ENCODE results near the gene MRPS21.
"Not testable (repeated sequence)": the region's sequence is repeated elsewhere in the genome, so short reads cannot be mapped to it uniquely, and the experiment has no call there.

Gene MRPS21

DNA sequence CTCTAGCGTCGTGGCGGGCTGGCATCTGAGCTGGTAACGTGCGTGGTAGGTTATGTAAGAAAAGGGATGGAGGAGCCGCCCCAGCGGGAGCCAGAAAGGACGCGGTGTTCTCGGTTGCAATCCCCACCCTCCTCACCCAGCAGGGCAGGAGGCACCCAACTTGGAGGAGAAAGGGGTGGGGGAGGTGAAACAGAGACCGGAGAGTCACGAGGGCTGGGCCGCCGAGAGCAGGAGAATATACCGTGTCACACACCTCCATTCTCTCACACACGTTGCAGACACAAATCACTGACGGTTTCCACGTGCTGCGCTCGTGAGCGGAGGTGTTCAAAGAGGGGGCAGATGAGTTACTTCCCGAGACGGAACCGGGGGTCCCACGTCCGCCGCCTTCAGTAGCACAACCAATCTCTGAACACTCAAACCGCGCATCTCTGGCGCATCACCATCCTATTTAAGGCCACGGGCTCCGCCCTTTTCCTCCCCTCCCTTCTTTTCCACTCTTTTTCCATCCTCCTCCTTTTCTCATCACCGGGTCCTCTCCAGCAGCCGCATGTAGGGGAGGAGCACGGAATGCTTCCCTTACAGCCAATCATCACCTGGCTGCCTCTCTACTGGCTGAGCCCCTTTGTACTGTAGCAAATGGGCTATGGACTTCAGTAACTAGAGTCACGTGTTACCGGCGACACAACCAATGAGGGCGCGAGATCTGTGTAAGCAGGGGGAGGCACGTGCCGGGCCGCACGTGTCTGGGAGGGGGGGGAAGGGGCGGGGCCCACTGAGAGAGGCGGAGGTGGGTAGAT is 11.7 kb upstream of the MRPS21 start, which contains the start of gene CIART:
Gene CIART (plus strand): TSS at position 797 of the 800 bp plus-strand sequence. CDS start 714 bp downstream, outside the sequence.
- peak; percentile 55 for DNase-seq

DNA sequence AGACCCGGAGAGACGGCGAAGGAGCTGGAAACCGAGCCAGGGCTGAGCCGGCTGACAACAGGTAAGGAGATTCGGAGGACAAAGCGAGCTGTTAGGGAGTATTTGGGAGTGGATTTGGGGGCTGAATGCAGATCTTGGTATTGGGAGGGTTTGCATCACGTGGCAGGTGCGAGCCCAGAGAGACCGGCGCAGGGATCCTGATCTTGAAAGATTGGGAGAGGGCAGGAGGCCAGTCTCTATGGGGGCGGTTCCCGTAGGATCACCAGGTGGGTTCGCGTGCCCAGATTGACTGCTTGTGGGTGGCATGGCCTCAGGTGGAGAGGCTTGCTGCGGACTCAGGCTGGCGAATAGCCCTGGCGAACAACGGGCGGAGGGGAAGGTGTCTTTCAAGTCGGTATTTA is 11.1 kb upstream of the MRPS21 start:
- no peak for DNase-seq

GRCh38 chr1:150283260-150283659 is 10.4 kb upstream of the MRPS21 start:
- DNase-seq, result no peak

DNA sequence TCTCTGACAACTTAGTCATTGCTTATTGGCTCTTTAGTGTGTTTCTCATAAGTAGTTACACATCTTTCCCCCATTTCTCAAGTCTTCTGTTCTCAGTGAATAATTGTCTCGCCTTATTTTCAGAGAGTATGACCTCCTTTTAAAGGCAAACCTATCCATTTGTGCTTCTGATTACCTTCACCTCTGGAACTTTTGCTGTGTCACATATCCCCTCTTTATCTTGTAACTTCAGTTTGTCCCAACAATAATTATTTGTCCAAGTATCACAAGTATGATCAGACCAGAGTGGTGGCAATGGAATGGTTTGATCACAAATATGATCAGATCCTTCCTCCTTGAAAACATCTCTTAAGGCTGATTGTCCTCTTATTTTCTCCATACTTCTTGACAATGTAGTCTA is 5.3 kb upstream of the MRPS21 start:
- DNase-seq, result no peak

- DNase-seq, result no peak
Observed at GRCh38 chr1:150288822-150289221, 4.8 kb upstream of the MRPS21 start.

DNA sequence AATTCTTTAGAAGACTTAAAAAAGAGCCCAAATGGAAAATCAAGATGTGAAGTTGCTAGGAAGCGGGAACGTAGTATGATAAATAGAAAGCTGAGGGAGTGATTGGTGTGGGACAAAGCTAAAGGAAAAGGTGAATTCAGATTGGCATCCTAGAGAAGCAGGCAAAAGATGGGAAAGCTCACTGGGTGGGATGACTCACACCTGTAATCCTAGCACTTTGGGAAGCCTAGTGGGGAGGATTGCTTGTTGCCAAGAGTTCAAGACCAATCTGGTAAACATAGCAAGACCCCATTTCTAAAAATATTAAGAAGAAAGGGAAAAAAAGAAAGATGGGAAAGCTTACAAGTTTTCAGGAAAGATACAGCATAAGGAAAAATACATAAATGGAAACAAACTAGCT is 1.8 kb downstream of the MRPS21 start:
- no peak for DNase-seq

- DNase-seq, result no peak
Observed at GRCh38 chr1:150299716-150300115, 6.1 kb downstream of the MRPS21 start.

DNA sequence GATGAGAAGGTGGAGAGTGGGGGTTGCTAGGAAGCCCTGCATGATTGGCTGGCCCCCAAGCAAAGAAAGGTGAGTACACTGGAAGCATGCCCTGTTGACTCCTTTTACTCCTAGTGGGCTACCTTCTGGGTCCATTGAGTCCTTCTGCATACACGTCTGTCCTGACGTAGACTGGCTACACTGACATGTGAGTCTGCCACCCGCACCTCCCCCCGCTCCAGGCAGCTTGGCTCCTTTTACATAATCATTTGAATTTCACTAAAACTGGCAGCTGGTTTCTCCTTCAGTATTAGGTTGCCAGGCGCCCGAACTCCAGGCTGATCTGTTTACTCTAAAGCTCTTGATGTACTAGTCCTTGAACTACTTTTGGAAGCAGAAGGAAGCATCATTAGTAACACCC is 8.7 kb downstream of the MRPS21 start:
- DNase-seq, result no peak

DNA sequence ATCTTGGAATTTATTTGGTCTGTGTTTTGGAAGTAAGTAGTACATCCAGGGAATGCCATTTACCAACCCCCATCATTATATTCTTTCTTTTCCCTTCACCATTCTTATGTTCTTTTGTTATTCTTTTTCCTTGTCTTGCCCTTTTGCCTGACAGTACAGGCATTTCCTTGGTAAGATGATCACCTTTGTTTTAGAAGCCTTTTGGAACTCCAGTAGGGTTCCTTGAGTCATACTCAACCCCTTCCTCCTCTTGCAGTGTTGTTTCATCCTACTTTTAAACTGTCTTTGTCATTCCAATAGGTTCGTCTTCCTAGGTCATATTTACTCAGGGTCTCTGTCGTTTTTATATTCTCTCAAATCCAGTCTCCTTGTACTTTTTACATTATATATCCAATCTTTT is 9.2 kb downstream of the MRPS21 start:
- DNase-seq, result no peak

DNA sequence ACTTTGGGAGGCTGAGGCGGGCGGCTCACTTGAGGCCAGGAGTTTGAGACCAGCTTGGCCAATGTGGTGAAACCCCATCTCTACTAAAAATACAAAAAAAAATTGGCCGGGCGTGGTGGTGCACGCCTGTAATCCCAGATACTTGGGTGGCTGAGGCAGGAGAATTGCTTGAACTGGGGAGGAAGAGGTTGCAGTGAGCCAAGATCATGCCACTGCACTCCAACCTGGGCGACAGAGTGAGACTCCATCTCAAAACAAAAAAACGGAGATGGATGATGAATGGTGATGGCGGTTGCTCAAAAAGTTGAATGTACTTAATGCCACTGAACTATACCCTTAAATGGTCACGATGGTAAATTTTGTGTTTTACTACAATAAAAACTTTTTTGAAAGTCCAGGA is 14.9 kb downstream of the MRPS21 start:
- DNase-seq, result not testable (repeated sequence)

GRCh38 chr1:150309758-150310508 is 16.3 kb downstream of the MRPS21 start:
- no peak for DNase-seq

DNA sequence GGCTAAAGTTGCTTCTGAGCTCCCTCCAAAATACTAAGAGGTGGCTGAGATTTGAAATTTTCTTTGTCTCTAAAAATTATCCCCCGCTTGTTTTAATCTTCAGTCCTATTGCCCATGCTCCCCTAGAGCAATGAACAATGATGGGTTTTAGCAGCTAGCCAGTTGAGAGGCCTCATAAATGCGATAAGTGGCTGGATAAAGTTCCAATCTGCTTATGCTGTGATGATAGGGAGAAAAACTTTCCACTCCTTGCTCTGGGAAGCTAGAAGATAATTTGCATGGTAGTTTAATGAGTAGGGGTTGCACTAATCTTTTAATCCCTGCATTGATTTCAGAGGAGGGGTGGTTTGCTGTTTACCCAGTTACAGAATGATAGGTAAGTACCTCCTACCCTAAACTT is 18.1 kb downstream of the MRPS21 start:
- no peak for DNase-seq

DNA sequence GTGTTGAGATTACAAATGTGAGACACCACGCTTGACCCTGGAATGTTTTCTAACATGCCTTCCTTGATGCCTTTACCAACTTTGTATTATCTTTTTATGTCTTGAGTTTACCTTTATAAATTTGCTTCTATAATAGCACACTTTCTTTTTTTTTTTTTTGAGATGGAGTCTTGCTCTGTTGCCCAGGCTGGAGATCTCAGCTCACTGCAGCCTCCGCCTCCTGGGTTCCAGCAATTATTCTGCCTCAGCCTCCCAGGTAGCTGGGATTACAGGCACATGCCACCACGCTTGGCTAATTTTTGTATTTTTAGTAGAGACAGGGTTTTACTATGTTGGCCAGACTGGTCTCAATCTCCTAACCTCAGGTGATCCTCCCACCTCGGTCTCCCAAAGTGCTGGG is 21.0 kb downstream of the MRPS21 start:
- DNase-seq, result not testable (repeated sequence)

DNA sequence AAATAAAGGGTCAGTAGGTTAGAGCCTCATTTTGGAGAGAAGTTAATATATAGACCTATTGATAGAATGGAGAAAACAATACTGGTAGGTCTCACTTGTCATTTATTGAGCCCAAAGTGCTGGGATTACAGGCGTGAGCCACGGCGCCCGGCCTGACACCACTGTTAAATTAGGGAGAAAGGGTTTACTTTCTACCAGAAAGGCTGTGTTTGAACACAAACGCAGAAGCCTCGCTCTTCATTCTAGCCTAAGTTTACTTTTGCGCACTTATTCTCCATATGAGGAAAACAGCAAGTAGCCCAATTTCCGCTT is 27.0 kb downstream of the MRPS21 start:
- DNase-seq, result peak in 1 of 2 donors; percentile 5

GRCh38 chr1:150321826-150322166 is 28.1 kb downstream of the MRPS21 start:
- DNase-seq, result no peak

DNA sequence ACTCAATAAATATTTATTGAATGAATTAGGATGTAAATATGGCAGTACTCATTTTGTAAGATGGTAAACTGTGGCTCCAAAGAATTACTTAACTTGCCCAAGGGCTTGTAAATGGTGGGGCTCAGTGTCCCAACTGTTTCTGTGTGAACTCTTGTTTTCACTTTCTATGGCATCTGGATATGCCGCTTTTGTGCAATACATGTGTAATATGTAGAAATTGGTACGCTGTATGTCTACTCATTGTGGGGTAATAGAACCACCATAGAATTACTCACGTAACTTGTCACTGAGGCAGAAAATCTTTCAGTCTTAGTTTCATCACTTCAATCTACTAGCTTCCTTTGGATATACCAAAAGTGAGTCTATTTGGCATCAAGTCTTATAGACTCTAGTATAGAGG is 28.6 kb downstream of the MRPS21 start:
- DNase-seq, result peak; percentile 75 to 95

DNA sequence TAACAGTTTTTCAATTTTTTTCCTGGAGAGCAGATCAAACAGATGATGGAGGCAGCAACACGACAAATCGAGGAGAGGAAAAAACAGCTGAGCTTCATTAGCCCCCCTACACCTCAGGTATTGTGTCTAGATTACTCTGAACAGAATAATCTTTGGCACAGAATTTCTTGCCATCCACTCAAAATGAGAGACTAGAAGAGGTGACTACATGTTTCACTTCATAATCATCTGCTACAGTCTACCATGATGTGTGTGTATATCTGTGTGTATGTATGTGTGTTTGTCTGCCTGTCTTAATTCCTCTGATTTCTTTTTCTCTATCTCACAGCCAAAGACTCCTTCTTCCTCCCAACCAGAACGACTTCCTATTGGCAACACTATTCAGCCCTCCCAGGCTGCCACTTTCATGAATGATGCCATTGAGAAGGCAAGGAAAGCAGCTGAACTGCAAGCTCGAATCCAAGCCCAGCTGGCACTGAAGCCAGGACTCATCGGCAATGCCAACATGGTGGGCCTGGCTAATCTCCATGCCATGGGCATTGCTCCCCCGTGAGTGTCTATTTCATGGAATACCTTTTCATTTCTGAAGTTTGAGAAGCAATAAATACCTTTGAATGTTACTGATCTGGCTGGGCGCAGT is 39.1 kb downstream of the MRPS21 start:
- no peak for DNase-seq

DNA sequence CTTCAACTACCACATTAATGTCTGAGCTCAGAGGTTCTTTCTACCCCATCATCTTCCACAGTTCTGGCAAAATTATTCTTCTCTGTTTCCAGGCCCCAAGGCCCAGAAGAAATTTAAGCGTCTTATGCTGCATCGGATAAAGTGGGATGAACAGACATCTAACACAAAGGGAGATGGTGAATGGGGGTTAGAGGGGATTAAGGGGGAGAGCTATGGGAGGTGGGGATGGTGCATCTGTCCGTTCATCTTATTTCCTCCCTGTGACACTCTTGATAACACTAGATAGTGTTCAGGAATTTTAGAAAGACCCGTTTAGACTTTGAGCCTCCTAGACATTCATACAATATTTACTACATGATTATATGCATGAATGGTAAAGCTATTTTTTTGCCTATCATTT is 52.7 kb downstream of the MRPS21 start:
- no peak for DNase-seq

DNA sequence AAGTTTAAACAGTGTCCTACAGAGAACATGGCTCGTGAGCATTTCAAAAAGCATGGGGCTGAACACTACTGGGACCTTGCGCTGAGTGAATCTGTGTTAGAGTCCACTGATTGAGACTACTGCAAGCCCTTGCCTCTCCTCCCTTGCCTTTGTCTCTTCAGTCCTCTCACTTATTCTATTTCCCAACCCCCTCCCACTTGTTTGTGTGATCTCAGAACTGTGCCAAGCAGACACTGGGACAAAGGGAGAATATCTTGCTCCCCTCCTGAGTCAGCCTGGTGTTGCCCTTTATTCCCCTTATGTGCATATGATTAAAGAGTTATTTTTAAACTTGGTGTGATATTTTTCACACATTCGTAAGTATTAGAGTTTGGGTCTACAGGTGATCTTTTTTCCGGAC is 59.2 kb downstream of the MRPS21 start:
- peak; percentile 36 to 44 for DNase-seq

Data from inflammatory macrophage (primary cell).